Ectodermal cell (in vitro differentiated cells): ENCODE results near the gene ZNF30.
"Not testable (repeated sequence)": the region's sequence is repeated elsewhere in the genome, so short reads cannot be mapped to it uniquely, and the experiment has no call there.

Experiments
- H3K27ac ChIP-seq: 2 replicates; pipeline ENCODE4 v1.7.0; 2013; ENCODE audit warnings: mild to moderate bottlenecking, low read depth, low read length; ENCODE audit not compliant: insufficient read depth, poor library complexity, severe bottlenecking
- H3K27me3 ChIP-seq: 2 replicates; pipeline ENCODE4 v1.7.0; 2013; ENCODE audit warnings: mild to moderate bottlenecking, low read length; ENCODE audit not compliant: insufficient read depth, control insufficient read depth, poor library complexity, severe bottlenecking
- H3K36me3 ChIP-seq: one replicate; pipeline ENCODE4 v1.7.0; 2013; ENCODE audit warnings: low read length; ENCODE audit not compliant: control insufficient read depth, insufficient read depth
- H3K4me1 ChIP-seq: one replicate; pipeline ENCODE4 v1.7.0; 2013; ENCODE audit warnings: low read length; ENCODE audit not compliant: control insufficient read depth, insufficient read depth
- H3K4me3 ChIP-seq: 2 replicates; pipeline ENCODE4 v1.7.0; 2013; ENCODE audit warnings: low read depth, low read length, control low read depth; ENCODE audit not compliant: insufficient read depth
- H3K9me3 ChIP-seq: 2 replicates; pipeline ENCODE4 v1.7.0; 2013; ENCODE audit warnings: mild to moderate bottlenecking, low read length, moderate library complexity; ENCODE audit not compliant: control insufficient read depth
- WGBS, 2 experiments: methylation state at CpG; one replicate each; pipeline ENCODE4 v1.1.7; 2013; ENCODE audit warnings: missing lambda C conversion rate in 2 of 2; 5-methylcytosine and 5-hydroxymethylcytosine counted together

ZNF30 gene

DNA sequence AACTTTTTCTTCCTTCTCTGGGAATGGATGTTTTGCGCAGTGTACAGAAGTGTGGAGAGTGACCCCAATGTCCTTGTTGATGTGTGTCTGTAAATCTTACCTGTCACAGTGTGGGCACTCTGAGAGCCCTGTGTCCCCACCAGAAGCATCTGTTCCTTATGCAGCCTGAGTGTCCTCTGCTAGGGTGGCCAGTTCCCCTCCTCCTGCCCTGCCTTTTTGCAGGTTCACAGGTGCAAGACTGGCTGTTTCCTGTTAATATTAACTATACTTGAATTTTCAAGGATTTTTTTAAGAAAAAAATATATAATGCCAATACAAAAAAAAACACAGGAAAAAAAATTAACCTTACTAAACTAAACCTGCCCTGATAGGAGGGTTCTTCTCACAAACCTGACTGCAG, 61.4 kb downstream of the ZNF30 start:
- no peaks in the 10 kb centered on the region for H3K9me3 ChIP-seq
- WGBS, 2 experiments, result 100% methylated on average over 1 of the region's 1 CpG
- H3K4me1 ChIP-seq, result no peaks in the 10 kb centered on the region

GRCh38 chr19:34989298-34989697, 62.6 kb downstream of the ZNF30 start:
- Histone ChIP-seq H3K36me3 (no peaks in the 10 kb centered on the region), H3K27ac (no peak overlapping the region), H3K27me3 (no peaks in the 10 kb centered on the region), H3K4me1 (no peaks in the 10 kb centered on the region), H3K4me3 (no peak overlapping the region), H3K9me3 (no peaks in the 10 kb centered on the region)
- 87 to 94% methylated on average over 6 of the region's 6 CpGs for WGBS, 2 experiments

More for the DNA sequence above, 61.4 kb downstream of the ZNF30 start:
- Histone ChIP-seq H3K27ac (no peak overlapping the region), H3K27me3 (no peaks in the 10 kb centered on the region), H3K36me3 (no peaks in the 10 kb centered on the region), H3K4me3 (no peak overlapping the region)

DNA sequence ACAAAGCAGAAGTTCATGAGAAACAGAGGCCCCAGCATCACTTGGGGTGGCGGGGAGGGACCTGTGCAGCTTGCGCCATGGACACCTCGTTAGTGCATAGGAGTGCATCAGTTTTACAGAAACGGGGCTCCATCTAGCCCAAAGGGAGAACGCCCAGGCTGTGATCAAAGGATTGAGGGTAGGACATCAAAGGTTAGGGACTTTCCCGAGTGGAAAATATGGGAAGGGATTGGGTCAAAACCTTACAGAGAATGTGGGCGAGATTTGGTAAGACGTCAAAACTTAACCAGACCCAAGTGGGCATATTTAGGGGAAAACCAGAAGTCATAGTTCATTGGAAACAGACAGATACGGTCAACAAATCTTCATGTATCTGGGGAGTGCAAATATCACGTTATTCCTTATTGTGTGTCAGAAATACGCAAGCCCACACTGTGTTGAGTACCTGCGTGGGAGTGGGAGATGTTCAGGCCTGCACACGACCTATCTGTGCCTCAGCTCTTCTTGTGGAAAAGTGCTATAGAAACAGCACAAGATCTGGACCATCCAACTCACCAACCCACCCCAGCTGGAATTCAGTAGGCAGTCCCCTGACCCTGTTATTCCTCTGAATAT, 64.0 kb downstream of the ZNF30 start:
- H3K36me3 ChIP-seq, result no peaks in the 10 kb centered on the region
- no peak overlapping the region for H3K4me3 ChIP-seq
- H3K27ac ChIP-seq, result no peak overlapping the region
- H3K4me1 ChIP-seq, result no peaks in the 10 kb centered on the region
- no peaks in the 10 kb centered on the region for H3K9me3 ChIP-seq
- H3K27me3 ChIP-seq, result no peaks in the 10 kb centered on the region
- 91 to 93% methylated on average over 13 of the region's 13 CpGs for WGBS, 2 experiments

DNA sequence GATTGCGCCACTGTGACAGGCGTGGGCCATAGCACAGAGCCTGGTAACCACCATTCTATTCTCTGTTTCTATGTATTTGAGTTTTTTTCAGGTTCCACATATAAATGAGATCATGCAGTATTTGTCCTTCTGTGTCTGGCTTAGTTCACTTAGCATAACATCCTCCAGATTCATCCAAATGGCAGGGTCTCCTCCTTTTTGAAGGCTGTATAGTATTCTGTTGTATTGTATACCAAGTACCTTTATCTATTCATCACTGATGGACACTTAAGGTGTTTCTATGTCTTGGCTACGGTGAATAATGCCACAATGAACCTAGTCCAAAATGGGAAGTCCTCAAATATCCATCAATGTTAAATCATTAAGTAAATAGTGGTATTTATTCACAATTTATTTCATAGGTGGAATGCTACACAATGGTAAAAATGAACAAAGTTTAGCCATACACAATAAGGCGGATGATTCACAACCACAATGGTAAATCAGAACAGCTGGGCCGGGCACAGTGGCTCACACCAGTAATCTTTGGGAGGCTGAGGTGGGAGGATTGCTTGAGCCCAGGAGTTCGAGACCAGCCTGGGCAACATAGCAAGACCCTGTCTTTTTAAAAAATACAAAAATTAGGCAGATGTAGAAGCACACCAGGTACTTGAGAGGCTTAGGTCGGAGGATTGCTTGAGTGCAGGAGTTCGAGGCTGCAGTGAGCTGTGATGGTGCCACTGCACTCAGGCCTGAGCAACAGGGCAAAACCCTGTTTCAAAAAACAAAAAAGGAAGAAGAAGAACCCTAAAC, 65.0 kb downstream of the ZNF30 start:
- no peaks in the 10 kb centered on the region for H3K27me3 ChIP-seq
- no peak overlapping the region for H3K4me3 ChIP-seq
- H3K27ac ChIP-seq, result no peak overlapping the region
- H3K36me3 ChIP-seq, result no peaks in the 10 kb centered on the region
- WGBS, 2 experiments, result 92 to 93% methylated on average over 7 to 8 of the region's 8 CpGs
- no peaks in the 10 kb centered on the region for H3K4me1 ChIP-seq
- no peaks in the 10 kb centered on the region for H3K9me3 ChIP-seq

DNA sequence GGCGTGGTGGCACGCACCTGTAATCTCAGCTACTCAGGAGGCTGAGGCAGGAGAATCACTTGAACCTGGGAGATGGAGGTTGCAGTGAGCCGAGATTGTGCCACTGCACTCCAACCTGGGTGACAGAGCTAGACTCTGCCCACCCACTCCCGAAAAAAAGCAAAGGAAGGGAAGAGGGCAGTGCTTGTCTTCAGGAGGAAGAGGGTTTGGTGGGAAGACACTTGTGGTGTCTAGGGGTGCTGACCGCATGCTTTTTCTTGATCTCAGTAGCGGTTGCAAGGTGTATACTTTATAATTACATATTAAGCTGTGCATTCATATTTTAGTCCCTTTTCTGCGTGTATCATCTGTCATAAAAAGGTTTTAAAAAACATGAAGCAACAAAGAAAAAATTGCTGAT, 65.9 kb downstream of the ZNF30 start:
- 90 to 95% methylated on average over 5 to 6 of the region's 7 CpGs for WGBS, 2 experiments
- H3K4me3 ChIP-seq, H3K9me3 ChIP-seq, H3K27ac ChIP-seq, H3K27me3 ChIP-seq, H3K36me3 ChIP-seq, H3K4me1 ChIP-seq: not testable (repeated sequence)

GRCh38 chr19:34994286-34994642, 67.6 kb downstream of the ZNF30 start:
- WGBS, 2 experiments, result 88 to 90% methylated on average over 9 of the region's 9 CpGs
- Histone ChIP-seq H3K4me3 (no peak overlapping the region), H3K27me3 (no peaks in the 10 kb centered on the region), H3K4me1 (no peaks in the 10 kb centered on the region), H3K36me3 (no peaks in the 10 kb centered on the region), H3K9me3 (no peaks in the 10 kb centered on the region), H3K27ac (no peak overlapping the region)
